Muscle of arm (tissue), 12 donors: ENCODE data around the gene JADE2. TPM values are rescaled to one million over a fixed set of nuclear protein-coding genes. Genes with fewer than 3 reads are reported as not detected.

Experiments used
- polyA plus RNA-seq, 12 donors: library from polyadenylated mRNA; unstranded; fragments of 120-200 nt; gene quantifications; one replicate each; pipeline ENCODE4 v1.2.1, GENCODE V29; 2013; ENCODE audit not compliant: insufficient read length in 12 of 12

JADE2 gene
- polyA plus RNA-seq, 12 donors = 0.53 to 15.4 (median 0.92) TPM; not detected in 1

Other genes with a start within 250 kb of the JADE2 start
- gene CDKL3, start 158.5 kb upstream of the JADE2 start, polyA plus RNA-seq = 10 to 100 TPM in 1 of 12 donors, 1 to 10 TPM in 10, not detected in 1; 3.4 to 25.5 (median 4.9) TPM
- gene UBE2B, start 154.1 kb upstream of the JADE2 start, polyA plus RNA-seq = 100 to 1,000 TPM in 11 of 12 donors, not detected in 1; 118 to 285 (median 174) TPM
- 10 to 100 TPM in 11 of 12 donors, not detected in 1; 18.8 to 34.4 (median 26.1) TPM for gene CDKN2AIPNL, start 113.8 kb upstream of the JADE2 start, polyA plus RNA-seq
- gene SAR1B, start 107.2 kb downstream of the JADE2 start, polyA plus RNA-seq = 10 to 100 TPM in 11 of 12 donors, not detected in 1; 22.4 to 46.7 (median 36.5) TPM
- 10 to 100 TPM in 11 of 12 donors, not detected in 1; 16.5 to 28.9 (median 21.4) TPM for gene SEC24A, start 123.1 kb downstream of the JADE2 start, polyA plus RNA-seq
- 10 to 100 TPM in 11 of 12 donors, not detected in 1; 39.0 to 85.2 (median 52.5) TPM for gene CAMLG, start 212.9 kb downstream of the JADE2 start, polyA plus RNA-seq
- gene DDX46, start 233.1 kb downstream of the JADE2 start, polyA plus RNA-seq = 10 to 100 TPM in 11 of 12 donors, not detected in 1; 50.1 to 86.7 (median 62.6) TPM